ENCODE results near the gene MEI1. TPM values are rescaled to one million over a fixed set of nuclear protein-coding genes. Genes with fewer than 3 reads are reported as not detected.
"Not testable (repeated sequence)": the region's sequence is repeated elsewhere in the genome, so short reads cannot be mapped to it uniquely, and the experiment has no call there.

MEI1 gene
- total RNA-seq, 1 donor from 2014 or later: not detected

- no peaks in the 10 kb centered on the region for H3K9me3 Mint-ChIP-seq (ENCODE audit: unreplicated experiment)
- TF ChIP-seq, protein P1, sequence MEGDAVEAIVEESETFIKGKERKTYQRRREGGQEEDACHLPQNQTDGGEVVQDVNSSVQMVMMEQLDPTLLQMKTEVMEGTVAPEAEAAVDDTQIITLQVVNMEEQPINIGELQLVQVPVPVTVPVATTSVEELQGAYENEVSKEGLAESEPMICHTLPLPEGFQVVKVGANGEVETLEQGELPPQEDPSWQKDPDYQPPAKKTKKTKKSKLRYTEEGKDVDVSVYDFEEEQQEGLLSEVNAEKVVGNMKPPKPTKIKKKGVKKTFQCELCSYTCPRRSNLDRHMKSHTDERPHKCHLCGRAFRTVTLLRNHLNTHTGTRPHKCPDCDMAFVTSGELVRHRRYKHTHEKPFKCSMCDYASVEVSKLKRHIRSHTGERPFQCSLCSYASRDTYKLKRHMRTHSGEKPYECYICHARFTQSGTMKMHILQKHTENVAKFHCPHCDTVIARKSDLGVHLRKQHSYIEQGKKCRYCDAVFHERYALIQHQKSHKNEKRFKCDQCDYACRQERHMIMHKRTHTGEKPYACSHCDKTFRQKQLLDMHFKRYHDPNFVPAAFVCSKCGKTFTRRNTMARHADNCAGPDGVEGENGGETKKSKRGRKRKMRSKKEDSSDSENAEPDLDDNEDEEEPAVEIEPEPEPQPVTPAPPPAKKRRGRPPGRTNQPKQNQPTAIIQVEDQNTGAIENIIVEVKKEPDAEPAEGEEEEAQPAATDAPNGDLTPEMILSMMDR (IDR thresholded peaks at IDR 0.05): no peak
- H3K4me3 Mint-ChIP-seq (ENCODE audit: unreplicated experiment): no peak overlapping the region
- no peaks in the 10 kb centered on the region for H3K27me3 Mint-ChIP-seq (ENCODE audit: unreplicated experiment)
- H3K36me3 Mint-ChIP-seq (ENCODE audit: unreplicated experiment): peaks cover 38% of the 10 kb centered on the region
- no peak overlapping the region for H3K27ac Mint-ChIP-seq (ENCODE audit: unreplicated experiment)
- H3K4me1 Mint-ChIP-seq (ENCODE audit: unreplicated experiment): peaks cover 2% of the 10 kb centered on the region
- no peak for DNase-seq (ENCODE audit: extremely low spot score, unreplicated experiment)
These were observed 37.6 kb upstream of the MEI1 start for GRCh38 chr22:41661713-41662112.

GRCh38 chr22:41663594-41663993 is 35.7 kb upstream of the MEI1 start:
- not testable (repeated sequence) for DNase-seq (ENCODE audit: extremely low spot score, unreplicated experiment)

GRCh38 chr22:41664490-41664889 is 34.8 kb upstream of the MEI1 start:
- no peak for DNase-seq (ENCODE audit: extremely low spot score, unreplicated experiment)
- H3K9me3 Mint-ChIP-seq (ENCODE audit: unreplicated experiment): no peaks in the 10 kb centered on the region
- H3K36me3 Mint-ChIP-seq (ENCODE audit: unreplicated experiment): peaks cover 26% of the 10 kb centered on the region
- H3K27me3 Mint-ChIP-seq (ENCODE audit: unreplicated experiment): no peaks in the 10 kb centered on the region
- TF ChIP-seq, protein P1 (IDR thresholded peaks at IDR 0.05): no peak
- H3K4me1 Mint-ChIP-seq (ENCODE audit: unreplicated experiment): peaks cover 17% of the 10 kb centered on the region
- no peak overlapping the region for H3K4me3 Mint-ChIP-seq (ENCODE audit: unreplicated experiment)
- H3K27ac Mint-ChIP-seq (ENCODE audit: unreplicated experiment): no peak overlapping the region

More at GRCh38 chr22:41663594-41663993, 35.7 kb upstream of the MEI1 start:
- not testable (repeated sequence) for H3K9me3 Mint-ChIP-seq (ENCODE audit: unreplicated experiment); H3K4me3 Mint-ChIP-seq (ENCODE audit: unreplicated experiment); H3K27me3 Mint-ChIP-seq (ENCODE audit: unreplicated experiment)
- Mint-ChIP-seq H3K4me1 (ENCODE audit: unreplicated experiment) (peaks cover 12% of the 10 kb centered on the region), H3K36me3 (ENCODE audit: unreplicated experiment) (peaks cover 32% of the 10 kb centered on the region), H3K27ac (ENCODE audit: unreplicated experiment) (peak overlapping the region; percentile 60)

DNA sequence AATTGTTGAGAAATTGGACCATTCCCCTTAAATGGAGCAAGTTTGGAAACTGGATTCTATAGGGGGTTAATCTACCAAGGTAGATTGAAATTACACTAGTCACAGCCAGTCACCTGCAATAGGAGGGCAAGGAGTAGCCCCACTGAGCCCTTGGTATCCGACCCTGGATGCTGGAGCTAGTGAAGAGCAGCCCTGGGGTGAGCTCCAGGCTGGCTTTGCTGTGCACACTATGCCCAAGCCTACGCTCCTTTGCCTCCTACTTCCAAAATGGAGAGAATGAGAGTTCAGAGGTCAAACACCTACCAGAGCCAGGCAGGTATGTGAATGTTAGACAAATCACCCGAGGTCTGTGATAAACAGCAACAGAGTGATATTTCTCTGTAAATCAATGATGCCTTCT is 34.4 kb upstream of the MEI1 start:
- no peak overlapping the region for H3K27ac Mint-ChIP-seq (ENCODE audit: unreplicated experiment)
- TF ChIP-seq, protein P1 (IDR thresholded peaks at IDR 0.05): no peak
- no peaks in the 10 kb centered on the region for H3K9me3 Mint-ChIP-seq (ENCODE audit: unreplicated experiment)
- no peak for DNase-seq (ENCODE audit: extremely low spot score, unreplicated experiment)
- no peak overlapping the region for H3K4me3 Mint-ChIP-seq (ENCODE audit: unreplicated experiment)
- peaks cover 24% of the 10 kb centered on the region for H3K36me3 Mint-ChIP-seq (ENCODE audit: unreplicated experiment)
- H3K4me1 Mint-ChIP-seq (ENCODE audit: unreplicated experiment): peaks cover 19% of the 10 kb centered on the region
- no peaks in the 10 kb centered on the region for H3K27me3 Mint-ChIP-seq (ENCODE audit: unreplicated experiment)

GRCh38 chr22:41668971-41669911 is 30.1 kb upstream of the MEI1 start:
- Mint-ChIP-seq H3K4me3 (ENCODE audit: unreplicated experiment) (no peak overlapping the region), H3K9me3 (ENCODE audit: unreplicated experiment) (no peaks in the 10 kb centered on the region), H3K4me1 (ENCODE audit: unreplicated experiment) (peaks cover 22% of the 10 kb centered on the region), H3K36me3 (ENCODE audit: unreplicated experiment) (peaks cover 8% of the 10 kb centered on the region), H3K27me3 (ENCODE audit: unreplicated experiment) (no peaks in the 10 kb centered on the region), H3K27ac (ENCODE audit: unreplicated experiment) (peak overlapping the region; percentile 59)
- TF ChIP-seq, protein P1 (IDR thresholded peaks at IDR 0.05): no peak
- DNase-seq (ENCODE audit: extremely low spot score, unreplicated experiment): no peak

GRCh38 chr22:41672096-41672495 is 27.2 kb upstream of the MEI1 start:
- Mint-ChIP-seq H3K36me3 (ENCODE audit: unreplicated experiment) (peaks cover 18% of the 10 kb centered on the region), H3K4me1 (ENCODE audit: unreplicated experiment) (peaks cover 17% of the 10 kb centered on the region)
- not testable (repeated sequence) for H3K27me3 Mint-ChIP-seq (ENCODE audit: unreplicated experiment); DNase-seq (ENCODE audit: extremely low spot score, unreplicated experiment); H3K4me3 Mint-ChIP-seq (ENCODE audit: unreplicated experiment); H3K27ac Mint-ChIP-seq (ENCODE audit: unreplicated experiment); H3K9me3 Mint-ChIP-seq (ENCODE audit: unreplicated experiment)

All from osteocyte (in vitro differentiated cells).